Stimulated activated CD4-positive, alpha-beta T cell treated with anti-CD3 and anti-CD28 coated beads, Interleukin-12 subunit alpha, Interleukin-12 subunit beta, amount 100 ng/mL, for 48 hours (primary cell): ENCODE measurements around the gene CACNA1S.

ENCODE experiments used
- DNase-seq, 3 donors: peaks; one replicate each; pipeline ENCODE4 v3.0.0-alpha.2; 2020; ENCODE audit warnings: low read depth in 2 of 3, low spot score in 1 of 3

The CACNA1S gene

DNA sequence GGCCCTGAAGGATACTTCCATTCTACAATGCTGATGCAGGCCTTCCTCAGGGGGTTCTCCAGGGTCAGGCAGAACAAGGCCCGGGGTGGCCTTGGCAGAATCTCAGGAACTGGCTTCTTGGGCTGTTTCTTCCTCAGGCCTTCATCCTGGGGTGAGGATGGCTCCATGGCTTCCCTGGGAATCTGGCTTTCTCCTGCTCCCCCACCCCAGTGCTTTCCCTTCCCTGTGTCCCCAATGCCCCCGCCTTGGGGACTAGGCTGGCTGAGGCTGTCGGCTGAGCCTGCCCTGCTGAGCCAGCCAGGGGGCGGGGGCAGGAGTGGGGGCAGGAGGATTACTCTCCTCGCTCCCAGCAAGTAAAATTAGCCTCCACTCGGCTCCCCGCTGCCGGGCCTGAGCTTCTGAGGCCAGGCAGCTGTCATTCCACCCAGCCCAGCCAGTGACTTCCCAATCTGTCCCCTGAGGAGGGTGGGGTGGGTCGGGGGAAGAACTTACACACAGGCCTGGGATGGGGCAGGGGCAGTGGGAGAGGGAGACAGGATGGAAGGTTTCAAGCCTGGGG, at the start of gene CACNA1S:
CACNA1S (minus strand) TSS at position 254 of the 559 bp plus-strand sequence; CDS start at position 167, 87 bp downstream.
- DNase-seq, result no peak

DNA sequence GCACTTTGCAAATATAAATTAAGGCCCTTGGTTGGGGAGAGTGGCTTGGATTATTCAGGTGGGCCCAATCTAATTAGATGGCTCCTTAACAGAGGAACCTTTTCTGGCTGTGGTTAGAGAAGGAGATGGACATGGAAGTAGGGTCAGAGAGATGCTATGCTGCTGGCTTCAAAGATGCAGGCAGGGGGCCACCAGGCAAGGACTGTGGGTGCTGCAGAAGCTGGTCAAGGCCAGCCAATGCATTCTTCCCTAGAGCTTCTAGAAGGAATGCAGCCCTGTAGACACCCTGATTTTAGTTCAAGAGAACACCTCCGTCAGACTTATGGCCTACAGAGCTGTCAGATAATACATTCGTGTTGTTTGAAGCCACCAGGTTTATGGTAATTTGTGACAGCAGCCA, 45.7 kb upstream of the CACNA1S start:
- DNase-seq, result no peak

DNA sequence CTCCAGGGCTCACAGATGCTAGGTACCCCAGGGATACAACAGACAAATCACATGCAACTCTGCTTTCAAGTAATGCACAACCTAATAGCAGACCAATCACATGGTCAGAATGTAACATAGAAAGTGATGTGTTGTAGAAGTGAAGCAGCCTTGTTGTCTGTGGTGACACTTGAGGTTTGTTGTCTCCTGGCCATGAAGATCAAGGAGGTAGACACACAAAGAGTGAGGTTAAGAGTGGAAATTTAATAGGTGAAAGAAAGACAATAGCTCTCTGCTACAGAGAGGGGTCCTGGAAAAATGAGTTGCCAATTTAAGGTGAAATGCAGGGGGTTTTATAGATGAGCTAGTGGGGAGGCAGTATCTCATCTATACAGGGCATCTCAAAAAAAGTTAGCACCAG, 44.6 kb upstream of the CACNA1S start:
- DNase-seq, result no peak

DNA sequence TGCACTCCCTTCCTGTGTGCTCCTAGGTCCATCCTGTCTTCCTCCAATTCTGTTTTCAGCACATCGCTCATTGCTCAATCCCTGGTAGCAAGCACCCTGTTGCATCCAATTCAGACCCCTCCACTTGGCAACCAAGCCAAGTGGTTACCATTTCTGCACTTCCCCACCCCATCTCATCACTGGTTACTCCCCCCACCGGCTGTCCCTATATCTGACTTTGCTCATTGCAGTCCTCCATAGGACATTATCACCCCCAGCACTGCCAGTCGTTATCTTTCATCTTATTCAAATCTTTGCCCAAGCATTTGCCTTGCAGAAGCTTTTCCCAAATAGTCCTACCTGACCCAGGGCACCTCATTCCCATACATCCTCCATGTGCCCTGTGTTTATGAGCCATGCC, 44.1 kb upstream of the CACNA1S start:
- DNase-seq, result no peak

DNA sequence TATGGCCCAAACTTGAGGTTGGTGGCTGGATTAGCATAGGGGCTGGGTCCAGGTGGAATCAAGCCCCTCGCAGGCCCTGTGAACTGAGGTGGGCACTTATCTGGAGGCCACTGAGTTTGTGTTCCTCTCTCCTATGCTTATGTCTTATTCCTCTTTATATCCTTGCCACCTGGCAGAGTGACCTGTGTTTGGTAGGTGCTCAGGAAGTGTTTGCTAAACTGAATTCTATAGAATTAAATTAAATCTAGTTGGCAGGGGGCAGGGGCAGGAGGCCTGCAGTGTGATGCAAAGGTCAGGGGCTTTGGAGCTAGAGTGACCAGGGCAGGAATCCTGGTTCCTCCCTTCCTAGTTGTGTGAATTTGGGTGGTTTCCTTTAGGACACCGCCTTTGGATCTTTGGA, 43.1 kb upstream of the CACNA1S start:
- no peak for DNase-seq

DNA sequence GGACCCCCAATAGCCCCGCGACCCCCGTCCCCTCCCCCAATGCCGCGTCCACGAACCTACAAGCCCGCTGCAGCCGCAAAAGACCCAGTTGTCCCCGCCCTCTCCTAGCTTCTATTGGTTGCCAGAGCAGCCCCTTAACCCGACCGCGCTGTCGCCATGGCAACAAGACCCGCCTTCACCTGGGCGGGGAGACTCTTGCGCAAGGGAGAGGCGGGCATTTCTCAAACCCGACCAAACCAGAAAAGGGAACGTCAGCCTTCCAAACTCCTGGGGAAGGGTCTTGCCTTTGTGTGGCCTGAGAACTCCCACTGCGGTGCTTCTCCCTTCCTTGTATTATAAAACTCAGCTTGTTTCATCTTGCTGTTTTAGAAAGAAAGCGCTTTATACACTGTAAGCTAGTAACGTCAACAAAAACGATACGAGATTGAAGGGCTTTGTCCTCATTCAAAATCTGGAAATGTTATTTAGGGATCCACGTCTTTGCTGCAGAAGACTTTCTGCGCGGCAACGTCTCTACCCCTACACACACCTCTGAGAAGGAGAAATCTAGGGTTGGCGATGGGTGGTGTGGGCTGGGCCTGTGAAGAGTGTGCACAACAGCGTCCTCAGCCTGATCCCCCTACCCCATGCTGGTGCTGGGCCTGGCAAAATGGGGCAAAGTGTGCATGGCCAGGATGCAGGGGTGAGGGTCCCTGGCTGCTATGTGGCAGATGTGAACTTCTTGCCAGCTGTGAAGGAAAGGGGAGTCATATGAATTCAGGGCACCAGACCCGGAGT, 42.4 kb upstream of the CACNA1S start, which contains the start of gene TMEM9:
TMEM9 (minus strand) TSS at position 86 of the 777 bp plus-strand sequence. CDS start 551 bp downstream, outside the sequence.
- peak; percentile 97 to 99 (median 98) for DNase-seq

DNA sequence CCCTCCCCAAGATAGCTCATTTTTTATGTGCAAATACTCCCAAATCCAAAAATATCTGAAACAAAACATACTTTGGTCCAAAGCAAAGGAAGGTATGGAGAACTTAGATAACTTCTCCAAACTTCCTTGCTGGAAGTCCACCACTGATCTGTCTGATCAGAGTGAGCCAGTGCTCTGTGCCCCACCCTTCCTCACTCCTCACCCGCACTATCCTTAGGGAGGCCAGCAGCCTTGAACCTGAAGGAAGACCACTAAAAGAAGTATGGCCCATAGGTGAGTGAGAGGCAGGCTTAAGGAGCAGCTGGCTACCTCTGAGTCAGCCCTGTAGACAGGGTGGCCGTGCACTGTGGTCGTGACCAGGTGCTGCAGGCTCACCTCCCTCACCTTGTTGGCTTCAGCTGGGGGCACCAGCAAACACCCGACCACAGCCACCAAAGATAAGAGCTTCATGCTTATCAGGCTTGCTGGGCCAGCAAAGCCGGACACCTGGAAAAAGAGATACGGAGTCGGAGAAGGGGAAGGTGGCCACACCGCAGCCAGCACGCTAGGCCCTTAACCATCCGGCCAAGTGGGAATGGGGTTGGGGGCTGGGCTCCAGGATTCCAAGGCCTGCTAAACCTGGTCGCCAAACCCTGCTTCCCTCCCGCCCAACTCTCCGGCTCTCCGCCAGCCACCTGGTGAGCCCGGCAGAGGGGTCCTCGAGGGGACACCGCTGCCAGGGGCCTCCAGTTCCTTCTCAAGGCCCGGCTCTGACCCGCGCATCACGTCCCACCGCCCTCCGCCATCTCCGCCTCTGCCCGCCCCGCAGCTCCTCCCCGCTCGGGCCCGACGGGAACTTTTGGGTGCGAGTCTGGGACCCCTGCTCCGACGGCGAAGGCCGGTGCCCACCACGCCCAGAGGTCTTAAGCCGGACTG, 41.5 kb upstream of the CACNA1S start:
- no peak for DNase-seq

DNA sequence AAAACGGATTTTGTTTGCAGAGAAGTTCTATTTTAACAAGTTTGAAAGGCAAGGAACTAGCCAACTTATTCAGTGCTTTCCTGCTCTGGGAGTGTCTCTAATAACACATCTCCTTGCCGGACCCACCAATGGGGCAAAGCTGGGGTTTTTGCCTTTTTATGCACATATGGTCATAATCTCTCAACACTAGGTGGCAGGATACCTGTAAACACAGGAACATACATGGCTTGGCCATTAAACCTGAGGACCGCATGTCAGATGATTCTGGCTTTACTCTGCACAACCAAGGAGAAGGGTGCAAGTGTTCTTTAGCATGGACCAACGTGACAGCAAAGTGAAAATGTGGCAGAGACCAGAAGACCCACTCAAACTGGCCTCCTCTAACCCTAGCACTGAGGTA, 37.2 kb upstream of the CACNA1S start:
- DNase-seq, result peak in 1 of 3 donors; percentile 7

DNA sequence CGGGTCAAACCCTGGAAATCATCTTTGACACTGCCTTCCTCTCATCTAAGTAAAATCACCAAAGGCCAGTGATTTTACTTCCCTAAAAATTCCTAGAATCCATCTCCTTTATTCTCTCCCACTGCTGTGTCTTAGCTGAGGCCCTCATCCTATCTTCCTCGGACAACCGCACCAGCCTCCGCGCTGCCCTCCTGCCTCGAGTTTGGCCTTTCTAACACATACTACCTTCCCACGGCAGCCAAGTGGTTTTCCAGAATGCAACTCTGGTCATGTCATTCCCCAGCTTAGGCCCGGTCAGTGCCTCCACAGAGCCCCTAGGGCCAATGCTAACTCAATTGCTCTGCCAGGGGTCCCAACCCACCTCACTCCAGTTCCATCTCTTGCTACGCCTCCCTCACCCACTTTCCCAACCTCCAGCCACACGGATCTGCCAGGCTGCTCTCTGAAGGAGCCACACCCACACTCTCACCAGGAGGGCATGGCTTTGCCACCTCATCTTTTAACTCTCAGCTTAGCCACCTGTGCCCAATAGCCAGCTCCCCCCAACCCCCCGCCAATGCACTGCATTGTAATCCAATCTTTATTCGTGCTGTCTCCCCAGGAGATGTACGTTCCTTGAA, 35.3 kb upstream of the CACNA1S start:
- no peak for DNase-seq

DNA sequence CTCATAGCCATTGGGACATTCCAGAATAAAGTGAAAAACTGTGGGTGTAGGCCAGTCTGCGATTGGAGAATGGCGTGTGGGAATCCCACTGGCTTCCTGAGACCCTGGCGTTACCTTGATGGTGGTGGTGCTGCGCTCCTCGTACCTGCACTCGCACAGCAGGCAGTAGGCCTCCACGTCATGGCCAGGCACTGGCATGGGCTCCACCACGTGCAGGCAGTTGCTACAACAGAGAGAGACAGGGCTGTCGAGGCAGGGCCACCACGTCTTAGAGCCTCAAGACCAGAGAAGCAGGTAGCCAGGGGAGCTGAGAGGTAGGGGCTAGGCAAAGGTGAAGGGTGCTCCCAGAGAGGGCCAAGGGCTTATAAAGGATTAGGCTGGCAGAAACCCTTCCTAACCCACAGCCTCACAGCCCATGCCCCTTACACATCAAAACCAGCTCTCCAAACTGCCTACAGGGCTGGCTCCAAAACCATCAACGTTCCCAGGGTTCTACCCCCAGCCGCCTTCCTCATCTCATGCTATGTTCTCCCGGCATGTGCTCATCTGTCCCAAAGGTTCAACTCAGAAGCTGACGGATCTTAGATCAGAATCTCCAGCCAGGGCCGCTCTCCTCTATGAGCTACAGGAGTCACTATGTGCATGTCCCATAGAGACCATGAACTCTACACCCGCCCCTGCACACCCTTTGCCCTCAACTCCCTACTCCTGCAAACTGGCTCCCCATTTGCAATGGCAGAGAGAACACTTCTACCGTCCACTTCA, 34.6 kb upstream of the CACNA1S start:
- no peak for DNase-seq

DNA sequence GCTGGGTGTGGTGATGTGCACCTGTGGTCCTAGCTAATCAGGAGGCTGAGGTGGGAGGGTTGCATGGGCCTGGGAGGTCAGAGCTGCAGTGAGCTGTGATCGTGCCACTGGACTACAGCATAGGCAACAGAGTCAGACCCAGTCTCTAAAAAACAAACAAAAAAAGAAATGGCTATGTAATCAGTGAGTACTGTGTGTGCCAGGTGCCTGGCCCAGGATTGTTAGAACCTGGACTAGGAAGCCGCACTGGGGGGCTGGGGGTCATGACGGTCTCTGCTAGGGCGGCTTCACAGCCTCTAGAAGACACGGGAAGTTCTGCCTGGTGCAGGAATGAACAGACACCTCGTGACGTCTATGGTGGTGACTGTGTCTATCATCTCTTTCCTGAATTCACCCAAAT, 33.6 kb upstream of the CACNA1S start:
- no peak for DNase-seq

DNA sequence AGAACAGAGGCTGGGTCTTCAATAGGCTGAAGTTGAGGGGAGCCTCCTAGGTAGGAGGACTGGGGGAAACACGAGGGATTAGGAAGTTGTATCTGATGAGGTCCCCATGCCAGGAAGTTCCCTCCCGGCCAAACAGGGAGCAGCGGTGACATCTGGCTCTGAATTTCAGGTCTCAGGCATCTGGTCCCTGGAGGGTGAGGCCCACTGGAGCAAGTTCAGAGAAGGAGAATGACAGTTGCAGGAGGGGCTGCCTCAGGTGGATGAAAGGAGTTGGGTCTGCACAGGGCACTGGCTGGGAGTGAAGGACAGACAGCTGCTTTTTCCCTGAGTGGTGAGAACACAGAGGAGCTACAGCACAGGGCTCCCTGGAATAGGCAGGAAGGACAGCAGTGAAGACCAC, 32.9 kb upstream of the CACNA1S start:
- DNase-seq, result no peak

DNA sequence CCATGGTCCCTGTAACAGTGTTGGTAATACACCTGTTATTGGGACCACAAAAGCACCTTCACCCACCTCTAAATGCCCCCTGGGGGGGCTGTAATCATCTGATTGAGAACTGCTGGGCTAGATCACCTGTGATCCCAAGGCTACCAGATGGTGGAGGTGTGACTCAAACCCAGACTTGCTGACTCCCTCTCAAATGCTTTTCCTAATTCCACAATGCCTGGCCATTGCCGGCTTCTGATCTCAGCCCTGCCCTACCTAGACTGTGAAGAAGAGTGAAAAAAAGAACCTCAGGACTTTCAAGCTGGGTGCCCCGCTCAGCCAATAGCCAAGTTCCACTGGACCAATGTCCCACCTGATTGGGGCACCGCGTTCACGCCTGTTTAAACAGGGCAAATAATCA, 32.5 kb upstream of the CACNA1S start:
- DNase-seq, result no peak

DNA sequence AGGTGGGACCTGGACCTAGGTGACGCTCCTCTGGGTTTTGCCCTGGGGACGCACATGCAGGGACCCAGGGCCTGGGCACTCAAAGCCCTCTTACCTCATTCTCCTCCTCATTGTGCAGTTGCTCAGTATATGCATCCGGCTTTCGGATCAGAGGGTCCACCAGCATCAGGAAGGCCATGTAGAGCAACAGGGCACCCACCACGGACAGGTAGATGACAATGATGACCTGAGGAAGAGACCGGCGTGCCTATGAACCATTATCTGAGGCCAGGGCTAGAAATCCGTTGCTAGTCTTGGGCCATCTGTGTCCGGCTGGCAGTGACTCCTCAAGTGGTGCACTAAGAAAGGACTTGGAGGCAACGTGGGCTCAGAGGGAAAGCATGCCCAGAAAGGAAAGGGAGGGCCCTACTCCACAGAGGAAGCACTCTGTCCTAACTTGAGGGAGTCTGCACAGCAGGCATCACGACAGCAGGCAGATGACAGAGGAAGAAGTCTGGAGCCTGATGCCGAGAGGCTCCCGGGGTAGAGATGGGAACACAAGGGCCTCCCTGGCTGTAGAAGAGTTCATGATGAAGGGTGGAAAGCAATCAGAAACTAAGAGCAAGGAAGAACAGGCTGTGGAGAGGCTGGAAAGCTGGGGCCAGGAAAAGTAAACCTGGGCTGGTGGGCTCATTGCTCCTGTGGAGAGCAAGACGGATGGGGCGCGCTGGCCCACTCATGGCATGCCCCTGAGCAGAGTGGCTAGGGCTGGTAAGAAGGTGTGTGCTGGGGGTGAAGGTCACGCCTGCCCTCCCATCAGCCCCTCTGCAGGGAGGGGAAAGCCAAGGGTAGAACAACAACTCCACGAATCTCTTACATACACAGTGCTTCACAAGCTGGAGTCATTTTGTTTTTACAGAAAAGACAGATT, 31.8 kb upstream of the CACNA1S start:
- DNase-seq, result no peak

DNA sequence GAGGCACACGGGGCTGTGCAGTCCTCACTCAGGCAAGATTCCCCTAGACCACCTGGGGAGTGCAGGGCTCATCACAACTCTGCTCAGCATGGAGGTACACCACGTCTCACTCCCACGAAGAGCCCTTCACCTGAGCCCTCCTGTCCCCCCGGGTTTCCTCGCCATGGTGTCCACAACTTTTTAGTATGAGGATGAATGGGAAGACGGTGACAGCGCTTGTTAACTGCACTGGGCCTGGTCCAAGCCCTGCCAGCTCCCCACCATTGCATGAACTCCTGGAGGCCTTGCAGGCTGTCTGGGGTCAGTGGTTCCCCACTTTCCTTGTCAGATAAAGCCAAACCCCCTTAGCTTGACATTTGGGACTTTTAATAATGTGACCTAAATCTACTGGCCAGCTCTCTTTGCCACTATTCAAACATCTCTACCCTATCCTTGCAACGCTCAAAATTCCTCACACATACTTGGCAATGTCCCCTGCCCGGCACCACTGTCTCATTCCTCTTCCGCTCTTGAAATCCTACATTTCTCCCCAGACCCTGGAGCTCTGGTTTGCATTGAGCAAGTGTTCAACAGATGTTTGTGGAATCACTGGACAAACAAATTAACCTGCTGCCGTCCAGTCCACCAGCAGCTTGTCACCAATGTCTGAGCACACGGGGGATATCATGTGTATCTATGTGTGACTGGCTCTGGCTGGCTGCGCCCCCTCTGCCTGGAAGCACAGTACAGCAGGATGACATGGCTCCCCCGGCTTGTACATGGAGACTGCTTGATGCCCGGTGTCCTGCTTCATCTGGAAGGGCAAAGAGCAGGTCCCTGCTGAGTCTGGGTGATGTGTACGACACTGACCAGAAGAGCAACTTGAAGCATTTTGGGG, 30.9 kb upstream of the CACNA1S start:
- DNase-seq, result no peak

DNA sequence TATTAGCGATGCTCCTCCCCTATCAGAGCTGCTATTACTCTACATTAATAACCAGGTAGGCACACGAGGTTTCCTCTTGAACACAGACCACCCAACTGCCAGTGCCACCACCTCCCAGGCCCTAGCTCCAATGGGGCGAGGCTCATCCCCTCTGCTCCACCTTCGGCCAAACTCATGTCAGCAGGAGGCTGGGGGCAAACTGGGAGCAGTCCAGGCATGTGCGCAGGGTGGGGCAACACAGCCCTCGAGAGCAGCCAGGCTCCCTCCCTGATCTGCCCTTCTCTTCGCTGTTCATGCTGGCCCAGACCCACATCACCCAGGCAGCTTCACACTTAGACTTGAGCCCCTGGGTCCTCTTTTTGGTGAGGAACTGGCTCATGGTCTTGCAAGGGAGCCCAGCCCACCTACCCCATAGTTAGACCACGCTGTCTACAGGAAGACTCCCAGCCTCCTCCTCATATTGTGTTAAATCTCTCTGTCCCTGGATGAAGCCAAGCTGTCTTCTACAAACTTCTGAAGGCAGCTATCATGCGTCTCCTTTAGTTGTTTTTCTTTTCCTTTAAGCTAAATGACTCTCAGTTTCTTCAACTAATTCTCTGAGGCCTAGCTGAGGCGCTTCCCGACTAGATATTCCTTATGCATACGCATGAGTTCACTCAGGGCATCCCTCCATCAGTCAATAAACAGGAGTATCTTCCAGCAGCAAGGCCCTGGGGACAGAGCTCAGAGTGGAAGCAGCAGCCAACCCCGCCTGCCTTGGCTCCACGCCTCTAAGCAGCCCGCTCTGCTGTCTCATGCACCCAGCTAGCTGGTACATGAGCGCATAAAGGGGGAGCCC, 30.0 kb upstream of the CACNA1S start:
- no peak for DNase-seq

DNA sequence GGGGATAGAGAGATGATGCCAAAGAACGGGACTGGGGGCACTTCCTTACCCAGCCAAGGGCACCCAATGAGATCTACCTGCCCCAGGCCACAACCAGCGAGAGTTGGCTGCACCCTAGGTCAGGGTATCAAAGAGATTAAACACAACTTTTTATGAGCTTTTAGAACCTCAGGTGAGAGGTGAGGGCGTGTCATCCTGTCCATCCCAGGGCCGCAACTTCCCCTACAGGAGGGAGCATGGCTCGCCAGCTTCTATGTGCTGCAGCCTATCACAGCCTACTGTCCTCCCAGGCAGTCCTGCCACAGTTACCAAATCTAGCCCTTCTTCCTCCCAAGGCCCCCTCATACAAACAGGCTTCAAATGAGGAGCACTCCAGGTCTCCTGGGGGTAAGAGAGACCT, 29.2 kb upstream of the CACNA1S start:
- DNase-seq, result no peak

DNA sequence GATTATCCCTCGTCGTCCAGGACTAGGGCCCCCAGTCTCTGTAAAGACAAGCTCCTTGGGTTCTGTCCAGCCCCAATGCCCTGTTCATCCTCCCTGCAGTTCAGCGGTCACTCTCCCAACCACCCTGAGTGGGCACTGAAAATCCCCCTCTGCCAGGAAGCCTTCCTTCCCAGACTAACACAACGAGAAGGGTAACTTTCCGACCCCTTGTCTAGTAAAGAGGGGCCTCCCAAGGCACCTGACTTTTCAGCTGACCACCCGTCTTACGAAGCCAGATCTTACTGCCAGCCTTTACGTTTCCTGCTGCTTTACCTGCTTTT, 28.7 kb upstream of the CACNA1S start:
- no peak for DNase-seq
